Keratinocyte (primary cell): Measurements from ENCODE around the gene RANBP17. TPM values are rescaled to one million over a fixed set of nuclear protein-coding genes. Genes with fewer than 3 reads are reported as not detected.

Experiments
- DNase-seq: peaks from one replicate; pipeline ENCODE4 v3.0.0-alpha.2; 2011; ENCODE audit warnings: low read depth, missing footprints, low spot score
- FAIRE-seq: peaks from 2 replicates; lab custom pipeline; 2011; peaks lifted over from hg19 to GRCh38; lab: Jason Lieb, UNC
- H2AFZ ChIP-seq: 2 replicates; pipeline ENCODE4 v1.6.0; 2012; ENCODE audit warnings: low read length, control low read depth, inconsistent platforms; ENCODE audit not compliant: control insufficient read depth
- H3K27ac ChIP-seq: 2 replicates; pipeline ENCODE4 v1.5.1; 2011; ENCODE audit warnings: low read length; ENCODE audit not compliant: control insufficient read depth, insufficient read depth
- H3K27me3 ChIP-seq: 3 replicates; pipeline ENCODE4 v1.6.0; 2011; ENCODE audit warnings: low read length; ENCODE audit not compliant: control insufficient read depth, insufficient read depth; ENCODE audit errors: extremely low read depth
- H3K36me3 ChIP-seq, 2 experiments: 2 replicates in 1 of 2; 3 replicates in 1 of 2; pipeline ENCODE4 v1.5.1; 2011; ENCODE audit warnings: low read length in 2 of 2, mild to moderate bottlenecking in 1 of 2; ENCODE audit not compliant: control insufficient read depth in 2 of 2, insufficient read depth in 2 of 2; ENCODE audit errors: extremely low read depth in 1 of 2
- H3K4me1 ChIP-seq: 3 replicates; pipeline ENCODE4 v1.5.1; 2011; ENCODE audit warnings: low read length; ENCODE audit not compliant: control insufficient read depth, insufficient read depth; ENCODE audit errors: extremely low read depth
- H3K4me2 ChIP-seq: 3 replicates; pipeline ENCODE4 v1.6.0; 2011; ENCODE audit warnings: low read depth, low read length; ENCODE audit not compliant: control insufficient read depth, insufficient read depth; ENCODE audit errors: extremely low read depth
- H3K4me3 ChIP-seq, 3 experiments: fragments of 200-600 bp in 1 of 3; sonication (generic) in 1 of 3; 2 replicates in 2 of 3; 3 replicates in 1 of 3; pipeline ENCODE4 v1.5.1; 2011 to 2016; ENCODE audit warnings: low read length in 3 of 3, mild to moderate bottlenecking in 3 of 3, control low read depth in 2 of 3, inconsistent platforms in 1 of 3, low read depth in 1 of 3, mixed read lengths in 1 of 3, mixed run types in 1 of 3, moderate library complexity in 1 of 3; ENCODE audit not compliant: control insufficient read depth in 2 of 3, insufficient read depth in 2 of 3; ENCODE audit errors: extremely low read depth in 1 of 3
- H3K79me2 ChIP-seq: 2 replicates; pipeline ENCODE4 v1.6.0; 2012; ENCODE audit warnings: low read length; ENCODE audit not compliant: control insufficient read depth, insufficient read depth
- H3K9ac ChIP-seq: 3 replicates; pipeline ENCODE4 v1.6.0; 2011; ENCODE audit warnings: low read length; ENCODE audit not compliant: control insufficient read depth, insufficient read depth; ENCODE audit errors: extremely low read depth
- H3K9me1 ChIP-seq: 3 replicates; pipeline ENCODE4 v1.6.0; 2011; ENCODE audit warnings: low read length; ENCODE audit not compliant: control insufficient read depth, insufficient read depth; ENCODE audit errors: extremely low read depth
- H3K9me3 ChIP-seq: 2 replicates; pipeline ENCODE4 v1.5.1; 2012; ENCODE audit warnings: low read depth, low read length; ENCODE audit not compliant: control insufficient read depth
- H4K20me1 ChIP-seq: 3 replicates; pipeline ENCODE4 v1.6.0; 2011; ENCODE audit warnings: low read length; ENCODE audit not compliant: control insufficient read depth, insufficient read depth; ENCODE audit errors: extremely low read depth
- CTCF ChIP-seq, 3 experiments: IDR thresholded peaks in 1 of 3; conservative IDR thresholded peaks in 1 of 3; optimal IDR thresholded peaks in 1 of 3; 2 replicates in 2 of 3; 3 replicates in 1 of 3; pipeline versions ENCODE3 to v1.5.1; 2011; ENCODE audit warnings: low read length in 3 of 3, mild to moderate bottlenecking in 3 of 3, moderate library complexity in 2 of 3, control low read depth in 1 of 3, inconsistent platforms in 1 of 3; ENCODE audit not compliant: insufficient read depth in 2 of 3; ENCODE audit errors: extremely low read depth in 1 of 3
- EZH2 ChIP-seq: IDR thresholded peaks from one replicate; pipeline ENCODE4 v1.6.1; 2012; ENCODE audit warnings: inconsistent platforms, mild to moderate bottlenecking, low read length, moderate library complexity
- dilution Hi-C: fragments of 300-500 bp; cut with MboI; formaldehyde crosslinking; loops from one replicate; pipeline ENCODE4 v1.7.0; 2020; ENCODE audit warnings: low sequenced_read_pairs; ENCODE audit not compliant: extremely low pct_ligation_motif_present
- polyA plus RNA-seq, 5 experiments: library from polyadenylated mRNA; depleted of rRNA in 3 of 5; stranded (reverse) in 3 of 5; stranded (forward) in 1 of 5; unstranded in 1 of 5; fragments of >200 nt; gene quantifications; 1 replicate in 1 of 5; 2 replicates in 3 of 5; 3 replicates in 1 of 5; pipeline versions ENCODE4 v1.2.1 to v1.2.3, GENCODE V29; 2011 to 2012; ENCODE audit warnings: missing spikeins in 2 of 5, low read depth in 1 of 5, low replicate concordance in 1 of 5

Gene RANBP17
- polyA plus RNA-seq, 1 donor (not counting 4 experiments of a cell fraction or from before 2014, with no cell fraction given), result 0.97 TPM

- Histone ChIP-seq H3K4me2 (no peak overlapping the region), H4K20me1 (no peaks in the 10 kb centered on the region), H3K9me1 (no peaks in the 10 kb centered on the region), H3K4me1 (no peaks in the 10 kb centered on the region), H3K79me2 (no peaks in the 10 kb centered on the region), H2AFZ (no peak overlapping the region), H3K9ac (no peak overlapping the region), H3K27me3 (no peaks in the 10 kb centered on the region), H3K9me3 (no peaks in the 10 kb centered on the region), H3K27ac (no peak overlapping the region), H3K36me3 (no peaks in the 10 kb centered on the region), H3K4me3 (no peak overlapping the region)
- DNase-seq (no peak), FAIRE-seq (no peak)
- TF ChIP-seq CTCF (optimal IDR thresholded peaks at IDR 0.05 in 1 of 3, IDR thresholded peaks at IDR 0.05 in 1 of 3, conservative IDR thresholded peaks at IDR 0.05 in 1 of 3; ENCODE audit: extremely low read depth in 1 of 3, insufficient read depth in 2 of 3, low read length in 3 of 3) (no peak), EZH2 (no peak)
- dilution Hi-C loops, result no loop called here
Observed at GRCh38 chr5:170937914-170938313, 76.1 kb downstream of the RANBP17 start.

GRCh38 chr5:170939178-170939577 is 77.4 kb downstream of the RANBP17 start:
- FAIRE-seq (no peak), DNase-seq (no peak)
- H3K79me2 ChIP-seq, result no peaks in the 10 kb centered on the region
- no peak overlapping the region for H3K27ac ChIP-seq
- no peaks in the 10 kb centered on the region for H3K9me3 ChIP-seq
- dilution Hi-C loops, result no loop called here
- H3K4me2 ChIP-seq, result no peak overlapping the region
- no peaks in the 10 kb centered on the region for H3K9me1 ChIP-seq
- H3K9ac ChIP-seq, result no peak overlapping the region
- no peaks in the 10 kb centered on the region for H3K36me3 ChIP-seq
- no peaks in the 10 kb centered on the region for H3K27me3 ChIP-seq
- TF ChIP-seq CTCF (optimal IDR thresholded peaks at IDR 0.05 in 1 of 3, IDR thresholded peaks at IDR 0.05 in 1 of 3, conservative IDR thresholded peaks at IDR 0.05 in 1 of 3; ENCODE audit: extremely low read depth in 1 of 3, insufficient read depth in 2 of 3, low read length in 3 of 3) (no peak), EZH2 (no peak)
- H3K4me1 ChIP-seq, result no peaks in the 10 kb centered on the region
- no peak overlapping the region for H2AFZ ChIP-seq
- H4K20me1 ChIP-seq, result no peaks in the 10 kb centered on the region
- H3K4me3 ChIP-seq, result no peak overlapping the region
